HG02798 (cell line): ENCODE results near the gene THAP4.
A peak's percentile ranks its signal among the peaks of the same experiment; 100 is the strongest.

Experiments
- ATAC-seq: cut with Tn5 transposase; IDR thresholded peaks from one replicate; pipeline ENCODE4 v1.9.1; 2021; ENCODE audit warnings: mild to moderate bottlenecking; ENCODE audit not compliant: unreplicated experiment, poor library complexity

THAP4 gene

GRCh38 chr2:241641631-241642030, 4.7 kb upstream of the THAP4 start:
- no peak for ATAC-seq

- no peak for ATAC-seq
Observed at GRCh38 chr2:241640165-241640795, 3.3 kb upstream of the THAP4 start.

- no peak for ATAC-seq
Observed at GRCh38 chr2:241639385-241639784, 2.4 kb upstream of the THAP4 start.

- ATAC-seq: no peak
Observed at GRCh38 chr2:241638940-241639339, 2.0 kb upstream of the THAP4 start.

- peak; percentile 16 for ATAC-seq
Observed at GRCh38 chr2:241637795-241638660, 1.1 kb upstream of the THAP4 start.

DNA sequence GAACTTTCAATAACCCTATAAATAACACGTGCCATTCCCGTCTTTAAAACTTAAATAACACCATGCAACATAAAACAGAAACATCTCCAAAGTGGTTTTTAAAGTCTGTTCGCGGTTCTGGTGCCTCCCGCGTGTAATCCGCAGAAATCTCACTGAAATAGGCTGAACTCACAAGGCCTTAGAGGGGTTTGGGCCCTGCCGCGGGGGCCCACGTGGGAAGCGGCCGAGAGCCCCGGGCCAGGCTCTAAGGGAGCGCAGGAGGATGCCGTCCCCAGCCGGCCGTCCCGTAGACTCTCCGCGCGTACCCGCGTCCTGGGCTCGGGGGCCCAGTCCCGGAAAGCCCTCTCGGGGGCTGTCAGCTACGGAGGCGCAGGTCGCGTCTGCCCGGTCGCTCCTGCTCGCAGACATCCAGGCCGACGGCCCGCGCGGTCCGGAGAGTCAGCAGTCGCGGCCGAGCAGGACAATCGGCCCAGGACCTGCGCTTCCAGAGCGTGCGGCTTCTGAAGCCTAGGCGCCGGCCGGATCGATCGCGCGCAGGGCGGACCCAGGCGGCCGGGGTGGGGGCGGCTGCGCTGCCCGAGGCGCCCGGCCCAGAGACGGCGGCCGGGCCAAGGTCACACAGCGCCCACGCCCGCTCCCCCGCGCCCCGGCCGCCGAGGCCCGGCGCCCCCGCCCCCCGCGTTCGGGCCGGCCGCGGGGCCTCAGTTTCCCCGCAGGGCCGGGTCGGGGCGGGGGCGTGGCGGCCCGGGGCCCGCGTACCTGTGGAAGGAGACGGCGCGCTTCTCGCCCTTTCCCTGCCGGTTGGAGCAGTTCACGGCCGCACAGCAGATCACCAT, 558 bp downstream of the THAP4 start:
- peak; percentile 34 for ATAC-seq

DNA sequence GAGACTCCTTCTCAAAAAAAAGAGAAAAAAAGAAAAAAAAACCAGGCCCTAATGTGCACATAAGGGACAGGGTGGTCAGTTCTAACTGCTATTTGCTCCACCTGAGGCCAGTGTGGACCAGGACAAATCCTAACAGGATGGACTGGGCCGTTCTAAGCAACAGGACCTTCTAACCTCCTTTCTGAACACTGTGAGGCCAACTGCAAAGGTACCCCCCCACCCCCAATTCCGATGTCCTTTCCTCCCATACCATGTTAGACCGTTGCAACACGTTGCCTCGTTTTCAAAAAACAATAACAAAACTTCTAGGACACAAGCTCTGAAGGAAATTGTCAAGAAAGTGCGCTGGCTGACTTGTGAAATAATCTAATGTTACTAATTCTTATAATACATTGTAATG, 1.2 kb downstream of the THAP4 start:
- ATAC-seq: no peak

DNA sequence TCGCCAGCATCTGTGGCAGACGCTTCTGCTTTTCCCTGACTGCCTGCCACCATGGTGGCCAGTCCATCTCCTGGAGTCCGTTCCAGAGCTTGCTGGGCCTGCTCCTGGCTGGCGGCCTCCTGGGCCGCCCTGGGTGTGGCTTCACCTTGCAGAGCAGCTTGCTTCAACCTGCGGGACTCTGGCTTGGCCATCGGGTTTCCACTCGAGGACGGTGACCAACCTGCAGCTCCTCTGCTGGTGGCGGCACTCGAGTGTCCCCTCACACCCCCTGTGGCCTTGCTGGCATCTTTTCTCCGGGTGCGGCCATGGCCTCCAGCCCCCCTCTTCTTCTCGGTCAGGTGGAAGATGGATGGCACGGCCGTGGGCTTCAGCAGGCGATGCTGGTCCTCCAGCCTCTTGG, 3.4 kb downstream of the THAP4 start:
- ATAC-seq: no peak

DNA sequence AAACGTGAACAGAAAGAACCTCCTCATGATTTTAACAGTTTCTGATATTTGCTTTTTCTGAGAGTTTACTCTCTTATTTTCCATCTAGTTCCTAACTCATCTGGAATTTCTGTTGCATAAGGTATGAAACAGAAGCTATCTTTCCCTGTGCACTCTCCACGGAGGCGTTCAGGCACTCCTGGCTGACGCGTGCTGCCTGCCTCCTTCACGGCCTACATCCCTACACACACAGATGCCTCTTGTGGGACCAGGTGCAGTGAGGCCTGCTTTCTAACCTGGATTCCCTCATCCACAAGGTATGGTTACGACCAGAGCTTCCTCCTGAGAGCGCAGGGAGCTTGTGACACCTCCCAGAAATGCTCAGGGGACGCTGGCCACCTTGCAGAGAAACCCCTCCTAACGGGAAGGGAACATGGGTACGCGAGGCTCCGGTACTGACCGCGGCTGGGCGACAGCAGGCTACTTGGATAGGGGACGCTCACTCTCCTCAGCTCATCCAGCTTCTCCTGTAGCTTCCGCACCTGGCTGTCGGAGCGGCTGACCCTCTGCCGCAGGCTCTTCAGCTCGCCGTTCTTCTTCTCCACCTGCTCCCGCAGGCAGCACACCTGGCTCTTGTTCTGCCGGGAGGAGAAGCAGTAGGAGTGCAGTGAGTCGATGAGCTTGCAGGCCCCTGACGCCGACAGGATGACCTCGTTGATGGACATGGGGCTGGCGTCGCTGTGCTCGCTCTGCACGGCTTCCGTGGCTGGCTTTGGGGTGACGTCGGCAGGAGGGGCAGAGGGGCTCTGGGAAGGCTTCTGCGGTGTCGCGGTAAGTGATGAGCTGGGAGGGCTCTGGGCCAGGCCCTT, 4.3 kb downstream of the THAP4 start:
- ATAC-seq: no peak

DNA sequence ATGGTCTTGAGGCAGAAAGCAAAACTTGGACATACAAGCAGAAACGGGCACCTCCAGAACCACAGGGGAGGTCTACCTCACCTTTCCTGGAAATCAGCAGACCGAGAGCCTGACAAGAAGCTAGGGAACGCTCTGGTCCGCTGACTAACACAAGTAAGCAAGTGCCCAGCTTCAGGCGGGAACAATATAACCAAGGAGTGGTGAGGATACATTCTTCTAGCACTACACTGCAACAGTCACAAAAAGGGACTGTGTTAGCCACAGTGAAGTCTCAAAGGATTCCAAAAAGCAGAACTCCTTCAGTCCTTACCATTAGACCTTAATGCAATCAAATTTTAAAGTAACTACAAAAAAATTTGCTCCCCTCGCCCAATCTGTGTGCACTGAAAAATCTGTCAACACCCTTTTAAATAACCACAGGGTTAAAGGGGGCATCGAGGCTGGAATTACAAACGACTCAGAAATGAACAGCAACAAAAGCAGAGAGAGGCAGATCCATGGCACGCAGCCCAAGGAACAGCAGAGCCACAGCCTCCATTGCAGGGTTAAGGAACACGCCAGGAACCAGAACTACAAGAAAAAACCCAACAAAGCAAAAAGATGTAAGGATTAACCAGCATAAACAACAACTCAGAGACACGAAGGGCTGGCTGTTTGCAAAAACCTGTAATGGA, 7.1 kb downstream of the THAP4 start:
- ATAC-seq: no peak

DNA sequence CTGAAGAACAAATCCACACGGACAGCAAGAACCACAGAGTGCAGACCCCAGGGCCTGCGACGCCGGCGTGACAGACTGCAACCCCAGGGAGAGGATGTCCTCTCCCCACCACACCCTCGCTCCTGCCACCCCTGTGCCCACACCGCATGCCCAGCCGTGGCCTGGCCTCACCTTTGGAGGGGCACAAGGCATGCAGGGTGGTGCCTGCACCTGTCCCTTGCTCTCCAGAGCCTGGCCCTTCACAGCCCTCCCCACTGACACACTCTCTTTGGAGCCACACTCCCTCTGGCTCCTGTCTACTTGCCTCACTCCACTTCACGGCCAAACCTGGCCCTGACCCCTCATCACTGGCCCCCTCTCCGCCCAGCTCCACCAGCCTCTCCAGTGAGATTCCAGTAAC, 9.3 kb downstream of the THAP4 start:
- no peak for ATAC-seq

GRCh38 chr2:241620419-241620769, 16.6 kb downstream of the THAP4 start:
- ATAC-seq: no peak

DNA sequence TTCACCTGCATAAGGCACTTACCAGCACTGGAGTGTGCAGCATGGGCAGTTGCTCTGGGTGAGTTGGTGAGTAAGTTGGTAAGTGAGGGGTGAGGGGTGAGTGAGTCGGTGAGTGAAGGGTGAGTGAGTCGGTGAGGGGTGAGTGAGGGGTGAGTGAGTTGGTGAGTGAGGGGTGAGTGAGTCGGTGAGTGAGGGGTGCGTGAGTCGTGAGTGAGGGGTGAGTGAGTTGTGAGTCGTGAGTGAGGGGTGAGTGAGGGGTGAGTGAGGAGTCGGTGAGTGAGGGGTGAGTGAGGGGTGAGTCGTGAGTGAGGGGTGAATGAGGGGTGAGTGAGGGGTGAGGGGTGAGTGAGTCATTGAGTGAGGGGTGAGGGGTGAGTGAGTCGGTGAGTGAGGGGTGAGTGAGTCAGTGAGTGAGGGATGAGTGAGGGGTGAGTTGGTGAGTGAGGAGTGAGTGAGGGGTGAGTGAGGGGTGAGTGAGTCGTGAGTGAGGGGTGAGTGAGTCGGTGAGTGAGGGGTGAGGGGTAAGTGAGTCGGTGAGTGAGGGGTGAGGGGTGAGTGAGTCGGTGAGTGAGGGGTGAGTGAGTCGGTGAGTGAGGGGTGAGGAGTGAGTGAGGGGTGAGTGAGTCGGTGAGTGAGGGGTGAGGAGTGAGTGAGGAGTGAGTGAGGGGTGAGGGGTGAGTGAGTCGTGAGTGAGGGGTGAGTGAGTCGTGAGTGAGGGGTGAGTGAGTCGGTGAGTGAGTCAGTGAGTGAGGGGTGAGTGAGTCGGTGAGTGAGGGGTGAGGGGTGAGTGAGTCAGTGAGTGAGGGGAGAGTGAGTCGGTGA, 17.1 kb downstream of the THAP4 start:
- ATAC-seq: no peak

- no peak for ATAC-seq
Observed at GRCh38 chr2:241618829-241619228, 18.1 kb downstream of the THAP4 start.

DNA sequence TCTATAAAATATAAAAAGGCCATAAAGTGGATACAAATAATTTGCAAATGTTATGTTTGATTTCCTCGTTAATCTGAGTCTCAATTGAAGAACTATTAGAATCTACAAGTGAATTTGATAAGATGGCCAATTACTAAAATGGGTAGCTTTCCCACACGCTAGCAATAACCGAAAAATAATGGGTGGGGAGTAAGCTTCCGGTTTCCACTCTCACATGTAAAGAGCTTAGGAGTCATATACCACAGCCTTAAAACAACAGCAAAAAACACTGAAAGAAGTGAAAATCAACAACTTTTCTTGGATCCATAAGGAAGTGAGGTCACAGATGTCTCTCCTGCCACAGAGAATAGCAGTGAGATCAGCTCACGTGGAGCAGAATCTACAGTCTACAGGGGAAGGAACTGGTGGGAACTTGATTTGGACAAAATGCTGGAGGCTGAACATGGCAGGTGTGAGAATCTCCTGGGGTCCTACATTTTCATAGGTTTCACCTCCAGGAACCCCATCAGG, 18.6 kb downstream of the THAP4 start:
- ATAC-seq: no peak

GRCh38 chr2:241617431-241618154, 19.4 kb downstream of the THAP4 start:
- ATAC-seq: no peak

DNA sequence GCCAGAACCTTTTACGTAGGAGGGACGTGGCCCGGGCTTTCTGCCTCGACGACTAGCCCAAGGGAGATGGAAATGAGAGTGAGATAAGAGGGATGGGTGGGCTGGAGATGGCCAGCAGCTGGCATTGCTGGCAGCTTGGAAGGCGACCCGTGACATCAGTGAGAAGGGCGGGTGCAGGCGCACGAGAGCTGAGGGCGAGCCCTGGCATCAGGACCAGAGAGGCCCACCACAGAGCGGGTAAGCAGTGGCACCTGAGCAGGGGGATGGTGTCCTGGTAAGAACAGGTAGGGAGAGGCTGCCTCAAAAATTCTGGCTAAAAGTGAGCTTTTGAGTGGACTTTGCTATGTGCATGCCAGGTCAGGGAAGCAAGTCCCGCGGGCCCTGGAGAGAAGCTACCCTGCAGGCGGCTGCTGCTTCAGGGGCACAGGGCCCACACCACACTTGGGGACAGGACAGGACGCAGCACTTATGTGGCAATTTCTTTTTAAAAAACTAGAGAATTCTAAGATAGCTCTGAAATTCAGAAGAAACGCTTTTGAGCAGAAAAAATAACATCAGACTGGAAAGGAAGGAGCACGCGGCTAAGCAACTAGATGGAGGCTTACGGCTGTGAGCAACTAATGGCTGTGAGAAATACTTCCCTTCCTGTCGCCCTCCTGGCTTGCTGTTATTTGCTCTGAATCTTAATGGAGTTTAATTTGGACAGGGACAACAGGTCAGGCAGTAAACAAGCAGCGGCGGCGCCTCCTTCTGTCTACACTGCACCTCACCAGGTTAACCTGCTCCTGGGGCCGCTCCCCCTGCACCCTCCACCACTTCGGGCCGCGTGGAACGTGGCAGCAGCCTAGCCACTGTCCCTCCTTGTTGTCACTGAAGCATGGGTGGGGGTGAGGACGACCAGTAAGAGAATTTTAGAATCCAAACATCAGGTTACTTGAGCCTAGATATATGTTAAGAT, 20.5 kb downstream of the THAP4 start:
- no peak for ATAC-seq
